RWPE2 (cell line): Measurements from ENCODE around the gene ZNF362.

Experiments used
- ATAC-seq: fragments of 200-7000 bp; cut with Tn5 transposase; 3 replicates; pipeline ENCODE4 v1.9.1; 2021; ENCODE audit warnings: low read depth
- DNase-seq: peaks from one replicate; pipeline ENCODE4 v3.0.0-alpha.2; 2020; ENCODE audit warnings: low spot score
- H3K27ac ChIP-seq: fragments of 450-650 bp; 2 replicates; pipeline ENCODE4 v1.5.1; 2017; ENCODE audit warnings: mild to moderate bottlenecking; ENCODE audit not compliant: poor library complexity, severe bottlenecking
- H3K27me3 ChIP-seq: fragments of 250-450 bp; sonication (Bioruptor Pico); 2 replicates; pipeline ENCODE4 v1.5.1; 2021; ENCODE audit warnings: mild to moderate bottlenecking, moderate library complexity; ENCODE audit not compliant: insufficient read depth, poor library complexity, severe bottlenecking
- H3K36me3 ChIP-seq: fragments of 250-450 bp; sonication (Bioruptor Pico); 2 replicates; pipeline ENCODE4 v1.5.1; 2020; ENCODE audit warnings: low read depth, mild to moderate bottlenecking, moderate library complexity
- H3K4me1 ChIP-seq: fragments of 250-450 bp; sonication (Bioruptor Pico); 2 replicates; pipeline ENCODE4 v1.5.1; 2021; ENCODE audit warnings: mild to moderate bottlenecking, moderate library complexity; ENCODE audit not compliant: insufficient read depth, poor library complexity, severe bottlenecking
- H3K4me3 ChIP-seq: fragments of 250-450 bp; sonication (Bioruptor Pico); 2 replicates; pipeline ENCODE4 v1.5.1; 2021; ENCODE audit warnings: mild to moderate bottlenecking, moderate library complexity; ENCODE audit not compliant: severe bottlenecking
- H3K9me3 ChIP-seq: fragments of 250-450 bp; sonication (Bioruptor Pico); 2 replicates; pipeline ENCODE4 v1.5.1; 2021; ENCODE audit warnings: mild to moderate bottlenecking, moderate library complexity; ENCODE audit not compliant: severe bottlenecking
- CTCF ChIP-seq: fragments of 450-650 bp; IDR thresholded peaks from one replicate; pipeline ENCODE4 v1.5.1; 2017; ENCODE audit warnings: mild to moderate bottlenecking, moderate library complexity; ENCODE audit not compliant: poor library complexity, severe bottlenecking

The ZNF362 gene

GRCh38 chr1:33231166-33231565 lies 25.1 kb upstream of the ZNF362 start:
- no peaks in the 10 kb centered on the region for H3K36me3 ChIP-seq
- H3K4me1 ChIP-seq, result no peaks in the 10 kb centered on the region
- no peaks in the 10 kb centered on the region for H3K9me3 ChIP-seq
- DNase-seq (no peak), ATAC-seq (no peak)
- no peak for TF ChIP-seq CTCF
- no peak overlapping the region for H3K4me3 ChIP-seq
- no peak overlapping the region for H3K27ac ChIP-seq
- no peaks in the 10 kb centered on the region for H3K27me3 ChIP-seq

DNA sequence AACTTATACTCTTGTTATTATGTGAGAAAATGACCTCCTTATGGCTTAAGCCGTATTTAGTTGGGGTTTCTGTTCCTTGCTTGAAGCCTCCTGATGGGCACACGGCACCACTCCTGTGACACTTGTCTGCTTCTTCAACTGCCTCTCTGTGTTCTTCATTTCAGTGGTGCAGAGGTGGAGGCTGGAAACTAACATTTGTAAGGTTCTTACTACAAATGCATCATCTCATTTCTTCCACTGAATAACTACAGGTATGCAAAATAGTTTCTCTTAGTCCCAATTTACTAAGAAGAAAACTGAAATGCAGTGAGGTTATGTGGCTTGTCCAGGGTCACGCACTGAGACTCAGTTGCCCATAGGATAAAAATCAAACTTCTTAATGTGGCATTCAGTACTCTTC lies 23.6 kb upstream of the ZNF362 start:
- Histone ChIP-seq H3K27ac (no peak overlapping the region), H3K4me1 (no peaks in the 10 kb centered on the region), H3K36me3 (no peaks in the 10 kb centered on the region), H3K9me3 (no peaks in the 10 kb centered on the region), H3K27me3 (no peaks in the 10 kb centered on the region), H3K4me3 (no peak overlapping the region)
- DNase-seq (no peak), ATAC-seq (no peak)
- TF ChIP-seq CTCF, result no peak

DNA sequence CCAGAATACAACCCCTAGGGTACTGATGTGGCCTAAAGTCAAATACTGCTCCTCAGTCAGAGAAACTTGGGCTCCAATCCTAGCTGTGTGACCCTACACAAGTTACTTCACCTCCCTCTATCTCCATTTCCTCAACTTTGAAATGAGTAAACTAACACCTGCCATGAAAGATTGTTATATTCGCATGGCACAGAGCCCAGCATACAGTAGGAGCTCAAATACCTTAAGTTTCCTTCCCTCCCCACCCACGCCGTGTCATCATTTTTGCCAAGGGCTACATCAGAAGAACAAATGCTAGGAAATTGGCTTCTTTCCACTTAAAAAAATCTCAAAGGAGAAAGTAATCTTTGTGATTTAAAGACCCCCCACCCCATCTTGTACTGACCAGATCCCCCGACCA lies 22.2 kb upstream of the ZNF362 start:
- no peak overlapping the region for H3K4me3 ChIP-seq
- H3K27me3 ChIP-seq, result no peaks in the 10 kb centered on the region
- no peaks in the 10 kb centered on the region for H3K36me3 ChIP-seq
- no peak for DNase-seq
- H3K27ac ChIP-seq, result peak overlapping the region; percentile 15
- H3K4me1 ChIP-seq, result no peaks in the 10 kb centered on the region
- TF ChIP-seq CTCF, result no peak
- no peaks in the 10 kb centered on the region for H3K9me3 ChIP-seq
- peak; percentile 14; the same call in 1 of the 3 replicates for ATAC-seq

- H3K27ac ChIP-seq, result peak overlapping the region; percentile 15
- 0 out of 3 replicates have a peak, but pooled peaks have one; percentile 38 for ATAC-seq
- no peaks in the 10 kb centered on the region for H3K4me1 ChIP-seq
Observed at GRCh38 chr1:33234588-33234990, 21.7 kb upstream of the ZNF362 start.

More at GRCh38 chr1:33234588-33234990, 21.7 kb upstream of the ZNF362 start:
- no peaks in the 10 kb centered on the region for H3K9me3 ChIP-seq
- no peak overlapping the region for H3K4me3 ChIP-seq
- H3K27me3 ChIP-seq, result no peaks in the 10 kb centered on the region
- TF ChIP-seq CTCF, result no peak
- H3K36me3 ChIP-seq, result no peaks in the 10 kb centered on the region
- DNase-seq, result no peak
